Lung (tissue), 12 donors: ENCODE measurements around the gene RASL10B. TPM values are rescaled to one million over a fixed set of nuclear protein-coding genes. Genes with fewer than 3 reads are reported as not detected.

Experiments used
- ATAC-seq: fragments of 200-7000 bp; cut with Tn5 transposase; one replicate; pipeline ENCODE4 v1.9.1; 2020; ENCODE audit warnings: moderate number of reproducible peaks; ENCODE audit not compliant: insufficient read depth, low FRiP score
- DNase-seq, 3 donors: peaks; one replicate each; pipeline ENCODE4 v3.0.0-alpha.2; 2013 to 2017
- H3K27ac ChIP-seq, 2 donors: one replicate each; pipeline ENCODE4 v1.5.1; 2013; ENCODE audit warnings: mild to moderate bottlenecking in 2 of 2, moderate library complexity in 2 of 2, control low read depth in 1 of 2, inconsistent platforms in 1 of 2, low read depth in 1 of 2, low read length in 1 of 2
- H3K27me3 ChIP-seq, 3 donors: one replicate each; pipeline ENCODE4 v1.5.1; 2013; ENCODE audit warnings: low read length in 2 of 3; ENCODE audit not compliant: control insufficient read depth in 3 of 3, insufficient read depth in 3 of 3
- H3K36me3 ChIP-seq, 4 donors: one replicate each; pipeline ENCODE4 v1.5.1; 2013; ENCODE audit warnings: low read length in 4 of 4, mild to moderate bottlenecking in 1 of 4, moderate library complexity in 1 of 4; ENCODE audit not compliant: control insufficient read depth in 4 of 4, insufficient read depth in 4 of 4
- H3K4me1 ChIP-seq, 5 donors: one replicate each; pipeline ENCODE4 v1.5.1; 2013; ENCODE audit warnings: low read length in 5 of 5, mild to moderate bottlenecking in 2 of 5, moderate library complexity in 1 of 5; ENCODE audit not compliant: control insufficient read depth in 5 of 5, insufficient read depth in 5 of 5
- H3K4me3 ChIP-seq: one replicate; pipeline ENCODE4 v1.5.1; 2013; ENCODE audit warnings: mild to moderate bottlenecking, control low read depth, moderate library complexity
- H3K9ac ChIP-seq, 2 donors: one replicate each; pipeline ENCODE4 v1.5.1; 2013; ENCODE audit warnings: low read length in 2 of 2, control low read depth in 1 of 2; ENCODE audit not compliant: insufficient read depth in 1 of 2
- H3K9me3 ChIP-seq, 4 donors: one replicate each; pipeline ENCODE4 v1.5.1; 2013; ENCODE audit warnings: low read length in 3 of 4, mild to moderate bottlenecking in 1 of 4, moderate library complexity in 1 of 4; ENCODE audit not compliant: control insufficient read depth in 4 of 4, insufficient read depth in 3 of 4
- CTCF ChIP-seq: IDR thresholded peaks from 2 replicates; pipeline ENCODE4 v1.5.1; 2012; ENCODE audit warnings: mild to moderate bottlenecking; ENCODE audit errors: control extremely low read depth, extremely low read depth
- WGBS, 2 donors: extraction: QIAGEN DNeasy Blood & Tissue Kit; methylation state at CpG; one replicate each; pipeline ENCODE4 v1.1.7; 2013; 5-methylcytosine and 5-hydroxymethylcytosine counted together
- polyA plus RNA-seq, 2 donors: library from polyadenylated mRNA; stranded (reverse); fragments of 200-250 nt; gene quantifications; one replicate each; pipeline ENCODE4 v1.2.1, GENCODE V29; 2013
- total RNA-seq, 2 donors: library from RNA; depleted of rRNA in 1 of 2; stranded (reverse); fragments of >200 nt in 1 of 2; gene quantifications; one replicate each; pipeline ENCODE4 v1.2.1, GENCODE V29; 2014 to 2021
- donor health status: control.
- donor health status: control.
- donor health status: Bipolar disorder and iron deficiency.
- donor health status: healthy.
- donor health status: DM: yes; HTN: yes; CAD: no.

Gene RASL10B
- total and polyA plus RNA-seq, 4 donors: 0.57 to 1.00 (median 0.80) TPM; not detected in 1

GRCh38 chr17:35723735-35724134 is 7.7 kb upstream of the RASL10B start:
- no peak overlapping the region for H3K27ac ChIP-seq
- no peak for TF ChIP-seq CTCF
- H3K4me1 ChIP-seq: peaks cover 0 to 18% (median 13%) of the 10 kb centered on the region in 5 donors
- WGBS, 2 donors: 98 to 99% methylated on average over 2 of the region's 2 CpGs
- DNase-seq: no peak
- H3K9ac ChIP-seq: no peak overlapping the region
- no peak for ATAC-seq
- H3K9me3 ChIP-seq: no peaks in the 10 kb centered on the region
- H3K27me3 ChIP-seq: no peaks in the 10 kb centered on the region
- H3K4me3 ChIP-seq: no peak overlapping the region
- H3K36me3 ChIP-seq: peaks cover 21 to 41% (median 29%) of the 10 kb centered on the region in 4 donors

DNA sequence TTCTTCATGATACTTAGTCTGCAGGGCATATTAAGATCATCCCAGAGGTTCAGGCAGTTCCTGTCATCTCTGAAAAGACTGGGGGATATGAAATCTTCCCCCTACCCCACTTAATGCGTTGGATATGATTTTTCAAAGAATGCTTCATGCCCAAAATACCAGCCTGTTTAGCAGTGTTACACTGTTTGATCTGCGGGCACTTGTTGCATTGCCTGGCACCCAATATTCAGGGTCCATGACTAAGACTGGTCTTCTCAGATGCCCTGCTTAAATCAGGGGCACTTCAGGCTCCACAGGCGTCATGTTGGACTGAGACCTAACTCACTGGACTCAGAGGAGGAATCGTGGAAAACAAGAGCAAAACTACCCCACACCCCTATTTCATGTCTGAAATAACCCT is 6.4 kb upstream of the RASL10B start:
- Histone ChIP-seq H3K27ac (no peak overlapping the region), H3K9ac (no peak overlapping the region), H3K4me3 (no peak overlapping the region), H3K4me1 (peaks cover 0 to 18% (median 13%) of the 10 kb centered on the region in 5 donors), H3K36me3 (peaks cover 18 to 37% (median 22%) of the 10 kb centered on the region in 4 donors), H3K27me3 (no peaks in the 10 kb centered on the region), H3K9me3 (no peaks in the 10 kb centered on the region)
- ATAC-seq (no peak), DNase-seq (no peak)
- 94 to 95% methylated on average over 4 of the region's 4 CpGs for WGBS, 2 donors
- no peak for TF ChIP-seq CTCF

DNA sequence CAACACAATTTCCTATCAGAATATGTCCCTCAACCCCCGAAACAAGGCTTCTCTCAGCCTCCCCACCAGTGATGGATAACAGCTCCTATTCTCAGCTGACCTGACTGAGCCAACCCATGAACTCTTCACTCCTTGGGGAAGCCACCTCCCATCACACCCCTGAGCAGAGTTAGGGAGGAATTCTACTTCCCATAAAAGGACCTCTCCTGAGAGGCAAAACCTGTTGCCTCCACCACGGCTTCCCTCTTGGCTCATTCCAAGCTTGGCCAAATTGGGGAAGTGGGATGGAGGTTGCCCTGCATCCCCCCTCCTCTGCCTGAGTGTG is 5.7 kb upstream of the RASL10B start:
- DNase-seq (no peak), ATAC-seq (no peak)
- Histone ChIP-seq H3K4me3 (no peak overlapping the region), H3K4me1 (peaks cover 0 to 18% (median 13%) of the 10 kb centered on the region in 5 donors), H3K9me3 (no peaks in the 10 kb centered on the region), H3K27me3 (no peaks in the 10 kb centered on the region), H3K36me3 (peaks cover 17 to 37% (median 22%) of the 10 kb centered on the region in 4 donors), H3K27ac (no peak overlapping the region), H3K9ac (no peak overlapping the region)
- WGBS, 2 donors: 64 to 83% methylated on average over 2 of the region's 2 CpGs
- no peak for TF ChIP-seq CTCF
